Measurements from ENCODE around the gene SMARCA4.

Gene SMARCA4

DNA sequence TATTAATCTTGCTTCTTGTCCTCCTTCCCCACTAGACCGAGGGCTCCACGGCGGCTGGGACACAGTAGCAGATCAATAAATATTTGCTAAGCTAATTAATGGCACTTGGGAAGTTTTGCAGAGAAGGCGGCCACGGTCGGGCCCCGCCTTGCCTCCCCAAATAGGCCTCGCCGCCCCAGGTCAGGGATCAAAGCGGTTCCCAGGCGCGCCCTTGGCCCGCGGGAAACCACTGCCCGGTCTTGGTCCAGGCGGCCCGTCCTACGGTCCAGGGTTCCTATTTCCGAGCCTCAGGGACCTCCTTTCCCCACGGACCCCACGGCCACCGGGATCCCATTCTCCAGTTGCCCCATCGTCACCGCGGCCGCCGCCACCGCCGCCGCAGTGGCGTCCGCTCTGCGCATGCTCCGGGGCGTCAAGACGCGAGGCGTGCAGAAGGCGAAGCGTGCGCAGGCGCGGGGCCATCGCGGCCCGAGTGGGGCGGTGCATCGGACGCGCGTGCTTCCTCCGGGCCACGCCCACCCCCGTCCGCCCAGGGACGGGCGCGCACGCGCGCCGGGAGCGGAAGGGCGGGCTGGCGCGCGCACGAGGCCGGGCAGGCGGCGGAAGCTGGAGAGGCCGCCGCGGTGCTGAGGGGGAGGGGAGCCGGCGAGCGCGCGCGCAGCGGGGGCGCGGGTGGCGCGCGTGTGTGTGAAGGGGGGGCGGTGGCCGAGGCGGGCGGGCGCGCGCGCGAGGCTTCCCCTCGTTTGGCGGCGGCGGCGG lies at the start of gene SMARCA4:
TSS of gene SMARCA4 (plus strand) at position 717 of the 759 bp plus-strand sequence. CDS start 23,122 bp downstream, outside the sequence.
- peak; percentile 80 to 88 for DNase-seq

DNA sequence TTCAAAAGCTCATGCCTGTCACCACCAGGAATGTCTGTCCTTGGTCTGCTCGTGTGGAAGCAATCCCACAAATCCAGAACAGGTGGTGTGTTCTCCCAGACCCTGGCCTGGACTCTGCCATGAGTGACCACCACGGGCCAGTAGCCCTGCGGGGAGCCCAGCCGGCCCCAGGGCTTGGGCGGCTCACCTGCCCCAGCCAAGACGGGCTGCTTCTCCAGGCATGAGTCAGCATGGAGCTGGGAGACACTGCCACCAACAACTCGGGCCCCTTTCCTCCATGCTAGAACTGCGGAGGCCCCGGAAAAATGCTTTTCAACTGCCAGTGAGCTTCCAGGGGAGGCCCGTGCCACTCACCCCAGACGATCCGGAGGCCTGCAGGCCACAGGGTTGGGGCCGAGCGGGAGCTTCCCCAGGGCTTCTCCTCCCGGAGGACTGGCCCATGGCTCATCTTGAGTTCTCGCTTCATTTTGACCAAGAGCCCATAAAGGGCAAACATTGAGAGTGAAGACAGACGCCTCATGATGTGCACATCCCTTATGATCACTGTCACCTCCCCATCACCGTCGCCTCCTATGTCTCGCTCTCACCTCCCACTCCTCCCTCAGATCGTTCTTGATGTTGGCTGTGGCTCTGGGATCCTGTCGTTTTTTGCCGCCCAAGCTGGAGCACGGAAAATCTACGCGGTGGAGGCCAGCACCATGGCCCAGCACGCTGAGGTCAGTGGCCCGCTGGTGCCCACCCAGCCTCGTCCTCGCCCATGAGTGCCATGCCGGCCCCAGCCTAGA lies 49.1 kb upstream of the SMARCA4 start:
- DNase-seq = no peak

DNA sequence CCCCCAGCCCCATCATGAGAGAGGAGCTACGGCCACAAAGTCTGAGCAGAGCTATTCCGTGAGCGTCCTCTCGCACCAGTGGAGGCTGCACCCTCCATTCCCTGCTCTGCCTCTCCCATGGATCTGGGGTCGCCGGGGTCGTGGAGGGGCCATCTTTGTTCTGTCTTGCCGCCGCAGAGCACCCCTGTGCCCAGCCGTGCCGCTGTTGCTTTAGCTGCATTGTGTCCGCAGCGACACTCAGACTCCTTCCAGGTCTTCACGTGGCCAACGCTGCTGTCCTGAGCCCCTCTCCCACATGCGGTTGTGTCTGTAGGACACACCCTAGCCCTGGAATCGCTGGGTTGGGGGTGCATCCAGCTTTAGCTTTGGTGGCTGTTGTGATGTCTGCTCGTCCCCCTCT lies 48.2 kb upstream of the SMARCA4 start:
- DNase-seq = no peak

DNA sequence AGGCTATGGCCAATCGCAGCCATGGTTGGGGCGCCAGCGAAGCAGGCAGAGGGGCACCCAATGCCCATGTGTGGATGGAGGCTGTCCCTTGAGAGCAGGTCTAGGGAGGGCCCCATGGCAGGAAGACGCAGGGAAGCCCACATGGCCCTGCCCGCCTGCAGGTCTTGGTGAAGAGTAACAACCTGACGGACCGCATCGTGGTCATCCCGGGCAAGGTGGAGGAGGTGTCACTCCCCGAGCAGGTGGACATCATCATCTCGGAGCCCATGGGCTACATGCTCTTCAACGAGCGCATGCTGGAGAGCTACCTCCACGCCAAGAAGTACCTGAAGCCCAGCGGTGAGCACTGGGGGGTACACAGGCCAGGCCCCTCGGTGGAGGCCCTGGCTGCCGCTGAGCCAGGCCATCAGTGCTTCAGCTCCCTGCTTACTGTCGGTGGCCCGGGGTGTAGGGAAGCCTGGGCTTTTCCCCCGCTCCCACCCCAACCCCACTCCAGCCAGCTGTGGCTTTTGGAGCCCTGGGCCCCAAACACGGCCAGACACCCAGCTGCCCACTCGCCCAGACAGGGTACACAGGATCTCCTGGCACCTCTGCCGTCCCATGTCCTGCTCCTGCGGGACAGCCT lies 47.0 kb upstream of the SMARCA4 start:
- no peak for DNase-seq

- DNase-seq = no peak
These were observed 45.4 kb upstream of the SMARCA4 start for GRCh38 chr19:10915130-10916091.

DNA sequence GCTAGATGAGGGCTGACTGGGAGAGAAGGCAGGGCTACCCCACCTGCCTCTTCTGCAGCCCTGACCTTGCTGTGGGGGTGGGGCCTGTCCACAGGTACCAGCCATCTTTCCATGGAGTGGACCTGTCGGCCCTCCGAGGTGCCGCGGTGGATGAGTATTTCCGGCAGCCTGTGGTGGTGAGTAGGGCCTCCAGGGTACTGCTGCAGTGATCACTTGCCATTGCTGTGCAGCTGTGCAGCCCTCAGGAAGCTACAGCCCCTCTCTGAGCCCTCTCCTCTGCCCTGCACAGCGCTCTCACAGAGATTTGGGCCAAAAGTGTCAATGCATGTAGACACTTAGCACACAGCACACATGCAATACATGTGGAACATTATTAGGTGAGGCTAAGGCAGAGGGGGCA lies 44.2 kb upstream of the SMARCA4 start:
- no peak for DNase-seq

DNA sequence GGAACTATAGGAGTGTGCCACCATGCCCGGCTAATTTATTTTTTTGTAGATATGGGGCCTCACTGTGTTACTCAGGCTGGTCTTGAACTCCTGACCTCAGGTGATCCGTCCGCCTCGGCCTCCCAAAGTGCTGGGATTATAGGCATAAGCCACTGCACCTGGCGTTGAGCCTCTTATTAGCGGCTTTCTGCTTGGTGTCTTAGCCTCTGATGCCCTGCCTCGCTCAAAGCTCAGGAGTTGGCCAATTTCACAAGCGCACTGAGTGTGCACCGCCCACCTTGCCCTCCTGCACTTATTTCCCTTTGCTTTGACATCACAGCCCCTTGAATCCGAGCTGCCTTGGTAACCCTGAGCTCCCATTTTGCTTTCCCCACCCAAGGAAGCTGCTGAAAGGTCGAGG lies 42.5 kb upstream of the SMARCA4 start:
- DNase-seq = no peak

- no peak for DNase-seq
These were observed 41.2 kb upstream of the SMARCA4 start for GRCh38 chr19:10919352-10920287.

- no peak for DNase-seq
These were observed 40.6 kb upstream of the SMARCA4 start for GRCh38 chr19:10920288-10920655.

DNA sequence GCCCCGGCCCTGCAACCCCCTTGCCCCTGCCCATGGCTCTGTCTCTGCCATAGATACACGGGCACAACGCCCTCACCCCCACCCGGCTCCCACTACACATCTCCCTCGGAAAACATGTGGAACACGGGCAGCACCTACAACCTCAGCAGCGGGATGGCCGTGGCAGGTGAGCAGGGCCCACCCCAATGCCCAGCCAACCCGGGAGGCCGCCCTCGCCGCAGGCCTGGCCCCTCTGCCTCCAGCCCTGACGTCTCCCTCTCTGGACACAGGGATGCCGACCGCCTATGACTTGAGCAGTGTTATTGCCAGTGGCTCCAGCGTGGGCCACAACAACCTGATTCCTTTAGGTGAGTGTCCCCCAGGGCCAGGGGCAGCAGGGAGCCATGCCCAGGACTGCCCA lies 40.0 kb upstream of the SMARCA4 start:
- DNase-seq = no peak

GRCh38 chr19:10921199-10921909 lies 39.5 kb upstream of the SMARCA4 start:
- no peak for DNase-seq

GRCh38 chr19:10921910-10922637 lies 38.8 kb upstream of the SMARCA4 start:
- no peak for DNase-seq

DNA sequence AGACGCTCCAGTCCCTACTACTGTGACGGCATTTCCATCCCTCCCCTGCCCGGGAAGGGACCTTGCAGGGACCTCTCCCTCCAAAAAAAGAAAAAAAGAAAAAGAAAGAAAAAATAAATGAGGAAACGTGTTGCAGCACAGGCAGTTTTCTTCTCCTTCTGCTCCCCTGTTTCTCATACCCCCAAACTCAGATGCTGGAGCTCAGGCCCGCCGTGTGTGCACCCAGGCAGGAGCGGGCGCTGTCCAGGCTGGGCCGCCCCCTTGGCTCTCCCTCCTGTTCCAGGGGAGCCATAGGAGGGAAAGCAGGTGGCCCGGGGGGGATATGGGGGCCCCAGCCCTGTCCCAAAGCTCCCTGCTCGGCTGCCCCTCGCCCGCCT lies 38.2 kb upstream of the SMARCA4 start:
- no peak for DNase-seq

GRCh38 chr19:10923260-10924112 lies 37.3 kb upstream of the SMARCA4 start:
- no peak for DNase-seq

- DNase-seq = no peak
These were observed 36.2 kb upstream of the SMARCA4 start for GRCh38 chr19:10924597-10924996.

DNA sequence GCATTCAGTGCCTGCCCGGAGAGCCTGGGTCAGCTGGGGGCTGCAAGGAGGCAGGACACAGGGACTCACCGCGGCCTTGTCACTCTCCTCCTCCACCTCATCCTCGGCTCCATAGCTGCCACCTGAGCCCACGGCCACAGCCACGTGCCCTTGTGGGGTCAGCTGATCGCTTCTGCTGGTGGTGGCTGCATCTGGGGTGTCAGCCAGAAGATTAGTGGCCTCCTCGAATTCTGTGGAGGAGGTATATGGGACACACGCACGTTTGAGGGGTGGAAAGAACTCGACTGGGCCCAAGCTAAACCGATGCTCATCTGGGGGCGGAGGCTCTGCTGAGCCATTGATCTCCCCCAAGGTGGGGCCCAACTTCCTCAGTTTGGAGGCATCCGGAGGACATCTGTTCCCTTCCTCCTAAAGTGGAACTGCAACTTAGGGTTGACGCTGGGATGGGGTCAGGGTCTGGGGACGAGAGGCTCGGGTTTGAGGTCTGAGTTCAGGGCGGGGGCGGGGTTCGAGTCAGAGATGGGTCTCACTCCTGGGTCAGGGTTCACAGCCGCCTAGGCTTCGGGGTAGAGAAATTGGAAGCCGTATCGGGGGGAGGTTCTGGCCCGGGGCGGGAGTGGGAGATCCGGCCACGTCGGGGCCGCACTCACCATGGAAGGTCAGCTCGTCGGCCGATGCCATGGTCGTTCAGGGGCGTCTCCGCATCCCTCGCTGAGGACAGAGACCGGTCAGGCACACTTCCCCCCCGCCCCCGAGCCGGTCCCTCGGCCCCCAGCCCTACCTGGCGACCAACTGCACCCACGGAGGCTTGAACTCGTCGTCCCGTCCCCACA lies 32.9 kb upstream of the SMARCA4 start:
- DNase-seq = no peak

DNA sequence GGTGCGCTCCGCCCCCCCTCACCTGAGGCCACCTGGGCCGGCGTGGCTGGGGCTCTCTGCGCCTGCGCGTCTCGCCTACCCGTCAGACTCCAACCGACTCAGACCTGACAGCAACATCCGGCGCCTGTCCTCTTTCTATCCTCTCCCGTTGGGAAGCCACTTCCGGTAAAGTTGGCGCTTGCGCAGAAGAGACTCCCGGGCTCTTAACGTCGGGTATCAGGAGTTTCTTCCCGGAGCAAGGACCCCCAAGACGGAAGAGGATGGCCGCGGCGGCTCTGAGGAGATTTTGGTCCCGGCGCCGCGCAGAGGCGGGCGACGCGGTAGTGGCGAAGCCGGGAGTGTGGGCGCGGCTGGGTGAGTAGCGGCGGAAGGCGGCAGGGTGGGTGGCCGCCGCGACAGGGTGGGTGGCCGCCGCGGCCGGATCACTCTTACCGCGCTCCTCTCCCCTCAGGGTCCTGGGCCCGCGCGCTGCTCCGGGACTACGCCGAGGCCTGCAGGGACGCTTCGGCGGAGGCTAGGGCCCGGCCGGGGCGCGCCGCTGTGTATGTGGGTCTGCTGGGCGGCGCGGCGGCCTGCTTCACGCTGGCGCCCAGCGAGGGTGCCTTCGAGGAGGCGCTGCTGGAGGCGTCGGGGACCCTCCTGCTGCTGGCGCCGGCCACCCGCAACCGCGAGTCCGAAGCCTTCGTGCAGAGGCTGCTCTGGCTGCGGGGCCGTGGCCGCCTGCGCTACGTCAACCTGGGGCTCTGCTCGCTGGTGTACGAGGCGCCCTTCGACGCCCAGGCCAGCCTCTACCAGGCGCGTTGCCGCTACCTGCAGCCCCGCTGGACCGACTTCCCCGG lies 32.0 kb upstream of the SMARCA4 start, which contains the start of the genes TIMM29 and YIPF2:
TSS of gene TIMM29 (plus strand) at position 249 of the 839 bp plus-strand sequence. CDS start at position 261, 12 bp downstream.
TSS of gene YIPF2 (minus strand) at position 77 of the 839 bp plus-strand sequence. CDS start 229 bp downstream, outside the sequence.
- peak; percentile 69 to 91 for DNase-seq

All from bone marrow (tissue), 2 donors.